Activated B cell treated with CpG ODN at 0.5 μM for 24 hours (primary cell): ENCODE results near the gene KLHDC2. TPM values are rescaled to one million over a fixed set of nuclear protein-coding genes. Genes with fewer than 3 reads are reported as not detected.
"Not testable (repeated sequence)": the region's sequence is repeated elsewhere in the genome, so short reads cannot be mapped to it uniquely, and the experiment has no call there.

ENCODE experiments used
- ATAC-seq: fragments of 200-7000 bp; cut with Tn5 transposase; one replicate; pipeline ENCODE4 v1.10.0; 2021; ENCODE audit warnings: low read depth, mild to moderate bottlenecking, moderate library complexity
- CTCF ChIA-PET: fragments of 350-600 bp; sonication (Branson Sonifier 250); formaldehyde crosslinking; loops from one replicate; lab custom pipeline; 2021; ENCODE audit warnings: antibody characterized with exemption; lab: Charles Lee
- POLR2A ChIA-PET: fragments of 350-600 bp; sonication (Branson Sonifier 250); formaldehyde crosslinking; loops from one replicate; lab custom pipeline; 2021; ENCODE audit warnings: antibody characterized with exemption; lab: Charles Lee
- DNase-seq: peaks from one replicate; pipeline ENCODE4 v3.0.0; 2022
- H3K27ac Mint-ChIP-seq: one replicate; pipeline ENCODE4 v1.8.0; 2020; ENCODE audit warnings: mixed read lengths
- H3K27me3 Mint-ChIP-seq: one replicate; pipeline ENCODE4 v1.8.0; 2021; ENCODE audit warnings: mixed read lengths
- H3K36me3 Mint-ChIP-seq: one replicate; pipeline ENCODE4 v1.8.0; 2021; ENCODE audit warnings: low read depth, mixed read lengths
- H3K4me1 Mint-ChIP-seq: one replicate; pipeline ENCODE4 v1.8.0; 2021; ENCODE audit warnings: mixed read lengths
- H3K4me3 Mint-ChIP-seq: one replicate; pipeline ENCODE4 v1.8.0; 2020; ENCODE audit warnings: mild to moderate bottlenecking, mixed read lengths
- H3K9me3 Mint-ChIP-seq: one replicate; pipeline ENCODE4 v1.8.0; 2020; ENCODE audit warnings: mixed read lengths
- CTCF ChIP-seq: fragments of 200-600 bp; IDR thresholded peaks from one replicate; pipeline ENCODE4 v1.8.0; 2022; ENCODE audit warnings: antibody characterized with exemption, mild to moderate bottlenecking
- intact Hi-C: fragments of 100-400 bp; cut with micrococcal nuclease; formaldehyde crosslinking; loops from one replicate; pipeline ENCODE4 v1.15.1; 2024
- total RNA-seq: library from RNA; stranded (reverse); gene quantifications from 2 replicates; pipeline ENCODE4 v1.2.3, GENCODE V29; 2022

Gene KLHDC2
- total RNA-seq, 1 donor from 2014 or later = 31.2 TPM

- CTCF ChIA-PET = interaction anchor here (1.7 to 3.0 kb wide), 2 partner anchors 135 to 308 kb away, joined by 6 to 19 read pairs; partner anchors contain the start of gene DNAAF2
These were observed 1.2 kb downstream of the KLHDC2 start for GRCh38 chr14:49769171-49769570.

GRCh38 chr14:49769581-49770211 lies 1.7 kb downstream of the KLHDC2 start:
- no peak for DNase-seq
- peaks cover 33% of the 10 kb centered on the region for H3K4me1 Mint-ChIP-seq
- ChIA-PET POLR2A (interaction anchor here (0.6 to 4.9 kb wide), 6 partner anchors 19 to 347 kb away, joined by 4 to 95 read pairs (median 10); partner anchors contain the start of genes DNAAF2, MGAT2, POLE2 and VCPKMT), CTCF (interaction anchor here (3.0 kb wide), 1 partner anchor 135 kb away, joined by 19 read pairs; the partner anchor contains the start of gene DNAAF2)
- TF ChIP-seq CTCF = no peak
- H3K27me3 Mint-ChIP-seq = no peaks in the 10 kb centered on the region
- peaks cover 12% of the 10 kb centered on the region for H3K36me3 Mint-ChIP-seq
- peak overlapping the region; percentile 97 for H3K4me3 Mint-ChIP-seq
- no peaks in the 10 kb centered on the region for H3K9me3 Mint-ChIP-seq
- no peak for ATAC-seq
- H3K27ac Mint-ChIP-seq = peak overlapping the region; percentile 98
- intact Hi-C loops = loop anchor here (2.0 to 5.0 kb wide), 2 partner anchors 171 to 763 kb away; partner anchors contain the start of genes LRR1 and MAP4K5

More at GRCh38 chr14:49769171-49769570, 1.2 kb downstream of the KLHDC2 start:
- TF ChIP-seq CTCF = no peak
- Mint-ChIP-seq H3K36me3 (peaks cover 8% of the 10 kb centered on the region), H3K27me3 (no peaks in the 10 kb centered on the region), H3K27ac (peak overlapping the region; percentile 98), H3K9me3 (no peaks in the 10 kb centered on the region), H3K4me1 (peaks cover 33% of the 10 kb centered on the region), H3K4me3 (peak overlapping the region; percentile 97)
- DNase-seq (no peak), ATAC-seq (no peak)
- intact Hi-C loops = loop anchor here (2.0 to 5.0 kb wide), 2 partner anchors 170 to 763 kb away; partner anchors contain the start of genes LRR1 and MAP4K5
- POLR2A ChIA-PET = interaction anchor here (0.6 to 4.9 kb wide), 10 partner anchors 19 to 347 kb away, joined by 3 to 95 read pairs (median 18); partner anchors contain the start of genes DNAAF2, LRR1, MGAT2 and NEMF

GRCh38 chr14:49770212-49770817 lies 2.4 kb downstream of the KLHDC2 start:
- no peak for TF ChIP-seq CTCF
- CTCF ChIA-PET = no interaction called here

GRCh38 chr14:49771691-49772090 lies 3.7 kb downstream of the KLHDC2 start:
- H3K4me3 Mint-ChIP-seq, H3K27me3 Mint-ChIP-seq, ATAC-seq, H3K9me3 Mint-ChIP-seq, DNase-seq, H3K27ac Mint-ChIP-seq, intact Hi-C loops: not testable (repeated sequence)
- H3K36me3 Mint-ChIP-seq = peaks cover 26% of the 10 kb centered on the region
- H3K4me1 Mint-ChIP-seq = peaks cover 31% of the 10 kb centered on the region
- POLR2A ChIA-PET = interaction anchor here (1.3 kb wide), 1 partner anchor 13 kb away, joined by 3 read pairs; no protein-coding TSS in a partner anchor
- CTCF ChIA-PET = interaction anchor here (1.2 kb wide), 1 partner anchor 539 kb away, joined by 3 read pairs; no protein-coding TSS in a partner anchor

More at GRCh38 chr14:49770212-49770817, 2.4 kb downstream of the KLHDC2 start:
- POLR2A ChIA-PET = interaction anchor here (0.6 to 4.9 kb wide), 3 partner anchors 37 to 149 kb away, joined by 4 to 95 read pairs (median 4); partner anchors contain the start of genes DNAAF2 and MGAT2
- intact Hi-C loops = no loop called here
- H3K4me3 Mint-ChIP-seq = peak overlapping the region; percentile 20
- no peaks in the 10 kb centered on the region for H3K9me3 Mint-ChIP-seq
- peaks cover 33% of the 10 kb centered on the region for H3K4me1 Mint-ChIP-seq
- ATAC-seq (no peak), DNase-seq (no peak)
- no peaks in the 10 kb centered on the region for H3K27me3 Mint-ChIP-seq
- peaks cover 18% of the 10 kb centered on the region for H3K36me3 Mint-ChIP-seq
- peak overlapping the region; percentile 35 for H3K27ac Mint-ChIP-seq

GRCh38 chr14:49774106-49774505 lies 6.2 kb downstream of the KLHDC2 start:
- no peaks in the 10 kb centered on the region for H3K9me3 Mint-ChIP-seq
- intact Hi-C loops = no loop called here
- CTCF ChIA-PET = no interaction called here
- DNase-seq (no peak), ATAC-seq (no peak)
- H3K4me3 Mint-ChIP-seq = no peak overlapping the region
- peaks cover 17% of the 10 kb centered on the region for H3K4me1 Mint-ChIP-seq
- H3K27ac Mint-ChIP-seq = no peak overlapping the region
- POLR2A ChIA-PET = interaction anchor here (1.2 kb wide), 1 partner anchor 139 kb away, joined by 4 read pairs; the partner anchor contains the start of gene DNAAF2
- peaks cover 44% of the 10 kb centered on the region for H3K36me3 Mint-ChIP-seq
- no peak for TF ChIP-seq CTCF
- no peaks in the 10 kb centered on the region for H3K27me3 Mint-ChIP-seq
